ENCODE measurements around the gene DOCK10.
"Not testable (repeated sequence)": the region's sequence is repeated elsewhere in the genome, so short reads cannot be mapped to it uniquely, and the experiment has no call there.

The DOCK10 gene

GRCh38 chr2:224973112-224974016 is 68.9 kb downstream of the DOCK10 start:
- peak; percentile 23 for DNase-seq

GRCh38 chr2:224971214-224971613 is 71.1 kb downstream of the DOCK10 start:
- DNase-seq: peak; percentile 21

- DNase-seq: no peak
These were observed 72.0 kb downstream of the DOCK10 start for GRCh38 chr2:224970311-224970710.

- no peak for DNase-seq
These were observed 72.5 kb downstream of the DOCK10 start for GRCh38 chr2:224969633-224970260.

GRCh38 chr2:224969095-224969494 is 73.2 kb downstream of the DOCK10 start:
- no peak for DNase-seq

GRCh38 chr2:224968051-224968450 is 74.2 kb downstream of the DOCK10 start:
- DNase-seq: no peak

GRCh38 chr2:224966613-224967012 is 75.7 kb downstream of the DOCK10 start:
- DNase-seq: no peak

GRCh38 chr2:224959556-224959955 is 82.7 kb downstream of the DOCK10 start:
- DNase-seq: no peak

GRCh38 chr2:224958873-224959272 is 83.4 kb downstream of the DOCK10 start:
- DNase-seq: no peak

GRCh38 chr2:224958462-224958857 is 83.8 kb downstream of the DOCK10 start:
- DNase-seq: no peak

- no peak for DNase-seq
These were observed 84.5 kb downstream of the DOCK10 start for GRCh38 chr2:224957540-224958461.

- no peak for DNase-seq
These were observed 85.6 kb downstream of the DOCK10 start for GRCh38 chr2:224956706-224957105.

GRCh38 chr2:224954980-224955379 is 87.3 kb downstream of the DOCK10 start:
- DNase-seq: no peak

GRCh38 chr2:224952936-224953657 is 89.2 kb downstream of the DOCK10 start:
- DNase-seq: peak; percentile 65

GRCh38 chr2:224951723-224952481 is 90.4 kb downstream of the DOCK10 start:
- no peak for DNase-seq

GRCh38 chr2:224948859-224949258 is 93.4 kb downstream of the DOCK10 start:
- DNase-seq: peak; percentile 58

GRCh38 chr2:224948005-224948404 is 94.3 kb downstream of the DOCK10 start:
- no peak for DNase-seq

- DNase-seq: no peak
These were observed 94.7 kb downstream of the DOCK10 start for GRCh38 chr2:224947566-224947965.

GRCh38 chr2:224946895-224947294 is 95.4 kb downstream of the DOCK10 start:
- no peak for DNase-seq

GRCh38 chr2:224944707-224945547 is 97.3 kb downstream of the DOCK10 start:
- DNase-seq: no peak

GRCh38 chr2:224943601-224944041 is 98.6 kb downstream of the DOCK10 start:
- not testable (repeated sequence) for DNase-seq
